Thoracic aorta (tissue), 2 donors: ENCODE data around the gene PHF2. TPM values are rescaled to one million over a fixed set of nuclear protein-coding genes. Genes with fewer than 3 reads are reported as not detected.

Experiments
- ATAC-seq: fragments of 150-250 bp; one replicate; pipeline ENCODE4 v1.8.0; 2017; ENCODE audit warnings: low read depth; ENCODE audit not compliant: insufficient number of reproducible peaks, low FRiP score
- DNase-seq: peaks from one replicate; pipeline ENCODE4 v3.0.0-alpha.2; 2020; ENCODE audit warnings: low spot score
- H3K27ac ChIP-seq, 2 donors: fragments of 200-600 bp; sonication (generic); 1 replicate in 1 of 2; 2 replicates in 1 of 2; pipeline ENCODE4 v1.5.1; 2016; ENCODE audit warnings: mild to moderate bottlenecking in 2 of 2, moderate library complexity in 2 of 2
- H3K27me3 ChIP-seq: fragments of 200-600 bp; sonication (generic); replicated peaks from 2 replicates; pipeline ENCODE4 v1.6.0; 2016; ENCODE audit warnings: mild to moderate bottlenecking; ENCODE audit not compliant: insufficient read depth
- H3K36me3 ChIP-seq: fragments of 200-600 bp; sonication (generic); one replicate; pipeline ENCODE4 v1.5.1; 2016
- H3K4me1 ChIP-seq, 2 donors: fragments of 200-600 bp; sonication (generic); 1 replicate in 1 of 2; 2 replicates in 1 of 2; pipeline versions ENCODE4 v1.5.1 to v1.6.0; 2016; ENCODE audit warnings: low read depth in 2 of 2, mild to moderate bottlenecking in 1 of 2; ENCODE audit not compliant: control insufficient read depth in 1 of 2
- H3K4me3 ChIP-seq: fragments of 200-600 bp; sonication (generic); 2 replicates; pipeline ENCODE4 v1.5.1; 2016; ENCODE audit warnings: mild to moderate bottlenecking
- H3K9me3 ChIP-seq: fragments of 200-600 bp; sonication (generic); 2 replicates; pipeline ENCODE4 v1.5.1; 2016
- CTCF ChIP-seq: fragments of 200-600 bp; sonication (generic); IDR thresholded peaks from one replicate; pipeline ENCODE4 v1.5.1; 2019; ENCODE audit warnings: antibody characterized with exemption
- total RNA-seq, 2 donors: library from RNA; depleted of rRNA; stranded (reverse); fragments of >200 nt; gene quantifications; one replicate each; pipeline versions ENCODE4 v1.1.0 to v1.2.3, GENCODE V29; 2016

PHF2 gene
- total RNA-seq, 2 donors from 2014 or later: 29.9 to 36.6 TPM

GRCh38 chr9:93589688-93590087 is 13.3 kb downstream of the PHF2 start:
- ATAC-seq: no peak
- Histone ChIP-seq H3K36me3 (no peaks in the 10 kb centered on the region), H3K9me3 (no peaks in the 10 kb centered on the region), H3K4me1 (peaks cover 3 to 62% of the 10 kb centered on the region in 2 donors), H3K4me3 (no peak overlapping the region), H3K27ac (no peak overlapping the region), H3K27me3 (no peaks in the 10 kb centered on the region)
- no peak for TF ChIP-seq CTCF
- no peak for DNase-seq

- Histone ChIP-seq H3K36me3 (no peaks in the 10 kb centered on the region), H3K27ac (no peak overlapping the region), H3K4me3 (no peak overlapping the region), H3K27me3 (no peaks in the 10 kb centered on the region), H3K4me1 (peaks cover 3 to 61% of the 10 kb centered on the region in 2 donors), H3K9me3 (no peaks in the 10 kb centered on the region)
- no peak for TF ChIP-seq CTCF
- ATAC-seq (no peak), DNase-seq (no peak)
Observed at GRCh38 chr9:93590609-93591234, 14.3 kb downstream of the PHF2 start.

- no peak for TF ChIP-seq CTCF
- Histone ChIP-seq H3K9me3 (no peaks in the 10 kb centered on the region), H3K27me3 (no peaks in the 10 kb centered on the region), H3K36me3 (no peaks in the 10 kb centered on the region), H3K4me1 (peaks cover 3 to 54% of the 10 kb centered on the region in 2 donors), H3K4me3 (no peak overlapping the region), H3K27ac (no peak overlapping the region)
- no peak for ATAC-seq
- DNase-seq: no peak
Observed at GRCh38 chr9:93591301-93592007, 15.1 kb downstream of the PHF2 start.

GRCh38 chr9:93592008-93592642 is 15.7 kb downstream of the PHF2 start:
- DNase-seq (no peak), ATAC-seq (no peak)
- no peak overlapping the region for H3K27ac ChIP-seq
- no peak for TF ChIP-seq CTCF
- H3K36me3 ChIP-seq: no peaks in the 10 kb centered on the region
- H3K4me1 ChIP-seq: peaks cover 0 to 47% of the 10 kb centered on the region in 2 donors
- no peak overlapping the region for H3K4me3 ChIP-seq
- H3K27me3 ChIP-seq: no peaks in the 10 kb centered on the region
- H3K9me3 ChIP-seq: no peaks in the 10 kb centered on the region

- Histone ChIP-seq H3K9me3 (no peaks in the 10 kb centered on the region), H3K27ac (no peak overlapping the region), H3K4me1 (peaks cover 0 to 42% of the 10 kb centered on the region in 2 donors), H3K4me3 (no peak overlapping the region), H3K27me3 (no peaks in the 10 kb centered on the region), H3K36me3 (no peaks in the 10 kb centered on the region)
- TF ChIP-seq CTCF: no peak
- DNase-seq: no peak
- no peak for ATAC-seq
Observed at GRCh38 chr9:93592643-93593021, 16.2 kb downstream of the PHF2 start.
